Astrocyte (in vitro differentiated cells and primary cell): Measurements from ENCODE around the gene KLK12. TPM values are rescaled to one million over a fixed set of nuclear protein-coding genes. Genes with fewer than 3 reads are reported as not detected.

Experiments used
- DNase-seq: peaks from one replicate; pipeline ENCODE4 v3.0.0-alpha.2; 2010; ENCODE audit warnings: low read depth
- FAIRE-seq: peaks from 2 replicates; lab custom pipeline; 2011; peaks lifted over from hg19 to GRCh38; lab: Jason Lieb, UNC
- H2AFZ ChIP-seq: 2 replicates; pipeline ENCODE4 v1.6.0; 2012; ENCODE audit warnings: low read depth, low read length, inconsistent platforms
- H3K27ac ChIP-seq: 2 replicates; pipeline ENCODE4 v1.5.1; 2011; ENCODE audit warnings: low read depth, low read length, inconsistent platforms
- H3K27me3 ChIP-seq: 2 replicates; pipeline ENCODE4 v1.6.0; 2011; ENCODE audit warnings: low read length, inconsistent platforms; ENCODE audit not compliant: insufficient read depth
- H3K36me3 ChIP-seq: 2 replicates; pipeline ENCODE4 v1.5.1; 2011; ENCODE audit warnings: low read length, inconsistent platforms; ENCODE audit not compliant: insufficient read depth
- H3K4me1 ChIP-seq: 2 replicates; pipeline ENCODE4 v1.5.1; 2011; ENCODE audit warnings: low read length, inconsistent platforms; ENCODE audit not compliant: insufficient read depth
- H3K4me2 ChIP-seq: 2 replicates; pipeline ENCODE4 v1.6.0; 2012; ENCODE audit warnings: low read length, inconsistent platforms
- H3K4me3 ChIP-seq: 2 replicates; pipeline ENCODE4 v1.5.1; 2011; ENCODE audit warnings: low read depth, mild to moderate bottlenecking, low read length, inconsistent platforms; ENCODE audit not compliant: insufficient read depth
- H3K79me2 ChIP-seq: 2 replicates; pipeline ENCODE4 v1.6.0; 2012; ENCODE audit warnings: mild to moderate bottlenecking, low read length, inconsistent platforms; ENCODE audit not compliant: insufficient read depth
- H3K9ac ChIP-seq: 2 replicates; pipeline ENCODE4 v1.6.0; 2012; ENCODE audit warnings: mild to moderate bottlenecking, low read length, inconsistent platforms
- H3K9me3 ChIP-seq: 2 replicates; pipeline ENCODE4 v1.5.1; 2012; ENCODE audit warnings: low read depth, mild to moderate bottlenecking, low read length, inconsistent platforms; ENCODE audit not compliant: insufficient read depth
- H4K20me1 ChIP-seq: 2 replicates; pipeline ENCODE4 v1.6.0; 2012; ENCODE audit warnings: low read length, inconsistent platforms; ENCODE audit not compliant: insufficient read depth
- H3K27ac Mint-ChIP-seq: one replicate; pipeline ENCODE4 v1.8.0; 2021; ENCODE audit warnings: mild to moderate bottlenecking, mixed read lengths; ENCODE audit not compliant: unreplicated experiment
- H3K27me3 Mint-ChIP-seq: one replicate; pipeline ENCODE4 v1.8.0; 2021; ENCODE audit warnings: low read depth, mixed read lengths; ENCODE audit not compliant: unreplicated experiment
- H3K36me3 Mint-ChIP-seq: one replicate; pipeline ENCODE4 v1.8.0; 2021; ENCODE audit warnings: low read depth, mixed read lengths; ENCODE audit not compliant: unreplicated experiment
- H3K4me1 Mint-ChIP-seq: one replicate; pipeline ENCODE4 v1.8.0; 2021; ENCODE audit warnings: low read depth, mixed read lengths; ENCODE audit not compliant: unreplicated experiment
- H3K4me3 Mint-ChIP-seq: one replicate; pipeline ENCODE4 v1.8.0; 2021; ENCODE audit warnings: mild to moderate bottlenecking, moderate library complexity, mixed read lengths; ENCODE audit not compliant: unreplicated experiment
- H3K9me3 Mint-ChIP-seq: one replicate; pipeline ENCODE4 v1.8.0; 2021; ENCODE audit warnings: mild to moderate bottlenecking, mixed read lengths; ENCODE audit not compliant: unreplicated experiment
- CTCF ChIP-seq: IDR thresholded peaks from 2 replicates; pipeline ENCODE4 v1.5.1; 2011; ENCODE audit warnings: low read depth, mild to moderate bottlenecking, inconsistent platforms, low read length, moderate library complexity; ENCODE audit not compliant: insufficient read depth
- EZH2 ChIP-seq: IDR thresholded peaks from 2 replicates; pipeline ENCODE4 v1.6.1; 2012; ENCODE audit warnings: mild to moderate bottlenecking, low read length, inconsistent platforms; ENCODE audit not compliant: insufficient read depth
- total RNA-seq: library from RNA; stranded (reverse); gene quantifications from 2 replicates; pipeline ENCODE4 v1.2.1, GENCODE V29; 2021

The KLK12 gene
- total RNA-seq, 1 donor from 2014 or later, result not detected

DNA sequence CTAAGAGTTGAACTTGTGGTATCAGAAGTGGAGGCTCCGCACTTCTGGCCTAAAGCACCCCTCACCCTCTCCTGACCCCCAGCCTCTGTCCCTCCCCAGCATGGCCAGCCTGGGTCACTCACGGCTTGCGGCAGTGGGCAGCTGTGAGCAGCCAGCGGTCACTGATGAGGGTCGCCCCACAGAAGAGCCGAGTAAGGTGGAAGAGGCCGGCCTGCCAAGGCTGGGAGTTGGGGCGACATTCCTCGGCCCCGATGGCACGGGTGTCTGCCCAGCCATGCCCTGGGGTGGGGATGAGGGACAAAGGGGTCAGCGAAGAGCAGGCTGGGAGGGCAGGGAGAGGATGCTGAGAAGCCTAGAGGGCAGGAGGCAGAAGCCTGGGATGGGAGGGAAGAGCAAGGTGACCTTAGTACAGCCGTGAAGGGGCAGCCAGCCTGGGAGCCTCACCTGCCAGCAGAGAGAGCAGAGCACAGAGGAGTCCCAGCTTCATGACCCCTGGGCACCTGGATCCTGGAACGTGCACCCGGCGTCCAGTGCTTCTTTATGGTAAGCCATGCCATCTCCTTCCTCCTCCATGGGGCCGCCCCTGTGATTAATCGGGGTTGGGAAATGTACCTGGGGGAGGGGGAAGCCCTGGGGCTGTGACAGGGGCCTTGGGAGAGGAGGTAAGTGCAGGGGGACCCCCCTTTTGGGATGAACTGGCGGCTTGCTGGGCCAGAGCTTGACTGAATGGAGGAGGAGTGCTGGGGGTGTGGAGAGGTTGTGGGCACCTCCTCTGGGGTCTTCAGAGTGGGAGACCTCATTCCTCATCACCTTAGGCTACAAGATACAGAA is 25.5 kb downstream of the KLK12 start:
- no peak overlapping the region for H2AFZ ChIP-seq
- no peak overlapping the region for H3K9ac ChIP-seq
- DNase-seq (no peak), FAIRE-seq (no peak)
- TF ChIP-seq EZH2, result no peak
- TF ChIP-seq CTCF, result no peak
- H3K4me1 ChIP-seq, result no peaks in the 10 kb centered on the region
- H3K79me2 ChIP-seq, result no peaks in the 10 kb centered on the region
- no peak overlapping the region for H3K27ac ChIP-seq
- H3K36me3 ChIP-seq, result no peaks in the 10 kb centered on the region
- no peak overlapping the region for H3K4me2 ChIP-seq
- no peaks in the 10 kb centered on the region for H3K27me3 ChIP-seq
- H4K20me1 ChIP-seq, result no peaks in the 10 kb centered on the region
- peaks cover 3% of the 10 kb centered on the region for H3K4me1 Mint-ChIP-seq
- H3K9me3 Mint-ChIP-seq, result peaks cover 2% of the 10 kb centered on the region
- H3K9me3 ChIP-seq, result peaks cover 2% of the 10 kb centered on the region
- H3K27ac Mint-ChIP-seq, result no peak overlapping the region
- no peak overlapping the region for H3K4me3 Mint-ChIP-seq
- no peak overlapping the region for H3K4me3 ChIP-seq
- peaks cover 50% of the 10 kb centered on the region for H3K27me3 Mint-ChIP-seq
- H3K36me3 Mint-ChIP-seq, result no peaks in the 10 kb centered on the region

DNA sequence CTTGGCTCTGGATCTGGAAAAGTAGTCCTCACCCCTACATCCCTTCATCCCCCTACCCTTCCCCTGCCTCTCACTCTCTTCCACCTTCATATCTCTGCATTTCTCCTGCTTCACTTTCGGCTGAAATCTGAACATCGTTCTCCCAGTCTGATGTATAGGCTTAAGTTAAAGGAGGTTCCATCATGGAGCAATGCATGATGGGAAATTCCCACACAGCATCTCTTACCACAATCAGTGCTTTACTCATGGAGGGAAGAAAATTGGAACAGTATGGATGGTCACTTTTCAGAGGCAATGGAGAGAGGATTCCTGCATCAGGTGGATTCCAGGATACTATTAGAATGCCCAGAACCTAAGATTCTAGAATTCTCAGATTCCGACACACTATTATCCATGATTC is 27.3 kb downstream of the KLK12 start:
- no peak overlapping the region for H3K4me3 Mint-ChIP-seq

More for the DNA sequence above, 27.3 kb downstream of the KLK12 start:
- Histone ChIP-seq H2AFZ (no peak overlapping the region), H3K9ac (no peak overlapping the region), H3K4me1 (no peaks in the 10 kb centered on the region), H4K20me1 (no peaks in the 10 kb centered on the region), H3K4me2 (no peak overlapping the region), H3K27me3 (no peaks in the 10 kb centered on the region), H3K9me3 (peaks cover 2% of the 10 kb centered on the region), H3K4me3 (no peak overlapping the region), H3K27ac (no peak overlapping the region), H3K36me3 (no peaks in the 10 kb centered on the region), H3K79me2 (no peaks in the 10 kb centered on the region)
- peaks cover 43% of the 10 kb centered on the region for H3K27me3 Mint-ChIP-seq
- H3K4me1 Mint-ChIP-seq, result peaks cover 3% of the 10 kb centered on the region
- H3K9me3 Mint-ChIP-seq, result peaks cover 1% of the 10 kb centered on the region
- FAIRE-seq (no peak), DNase-seq (no peak)
- no peaks in the 10 kb centered on the region for H3K36me3 Mint-ChIP-seq
- H3K27ac Mint-ChIP-seq, result no peak overlapping the region
- TF ChIP-seq EZH2 (no peak), CTCF (no peak)
